Activated CD4-positive, alpha-beta T cell treated with anti-CD3 and anti-CD28 coated beads, Interleukin-2, amount 50 U/mL, for 48 hours (primary cell): ENCODE data around the gene PFKL.
"Not testable (repeated sequence)": the region's sequence is repeated elsewhere in the genome, so short reads cannot be mapped to it uniquely, and the experiment has no call there.

Experiments used
- DNase-seq, 2 experiments: peaks; one replicate each; pipeline ENCODE4 v3.0.0-alpha.2; 2020

Gene PFKL

DNA sequence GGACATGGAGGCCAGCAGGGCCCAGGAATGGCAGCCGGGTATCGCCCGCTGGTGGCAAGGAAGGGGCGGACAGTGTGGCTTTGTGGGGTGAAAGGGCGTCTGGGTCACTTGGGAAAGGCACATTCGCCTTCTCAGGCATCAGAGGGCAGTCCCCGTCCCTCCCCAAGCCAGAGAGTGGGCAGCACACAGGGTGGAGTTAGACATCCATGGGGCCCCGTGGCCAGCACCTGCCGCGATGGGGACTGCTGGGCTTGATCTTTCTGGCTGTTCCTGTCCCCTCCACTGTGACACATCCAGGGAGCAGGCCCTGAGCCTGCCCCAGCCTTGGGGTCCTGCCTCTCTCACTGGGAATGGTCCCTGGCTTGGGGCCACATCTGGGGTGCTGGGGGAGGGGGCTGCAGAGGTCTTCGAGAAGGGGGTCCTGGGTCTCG lies 49.6 kb downstream of the PFKL start:
- DNase-seq: no peak

DNA sequence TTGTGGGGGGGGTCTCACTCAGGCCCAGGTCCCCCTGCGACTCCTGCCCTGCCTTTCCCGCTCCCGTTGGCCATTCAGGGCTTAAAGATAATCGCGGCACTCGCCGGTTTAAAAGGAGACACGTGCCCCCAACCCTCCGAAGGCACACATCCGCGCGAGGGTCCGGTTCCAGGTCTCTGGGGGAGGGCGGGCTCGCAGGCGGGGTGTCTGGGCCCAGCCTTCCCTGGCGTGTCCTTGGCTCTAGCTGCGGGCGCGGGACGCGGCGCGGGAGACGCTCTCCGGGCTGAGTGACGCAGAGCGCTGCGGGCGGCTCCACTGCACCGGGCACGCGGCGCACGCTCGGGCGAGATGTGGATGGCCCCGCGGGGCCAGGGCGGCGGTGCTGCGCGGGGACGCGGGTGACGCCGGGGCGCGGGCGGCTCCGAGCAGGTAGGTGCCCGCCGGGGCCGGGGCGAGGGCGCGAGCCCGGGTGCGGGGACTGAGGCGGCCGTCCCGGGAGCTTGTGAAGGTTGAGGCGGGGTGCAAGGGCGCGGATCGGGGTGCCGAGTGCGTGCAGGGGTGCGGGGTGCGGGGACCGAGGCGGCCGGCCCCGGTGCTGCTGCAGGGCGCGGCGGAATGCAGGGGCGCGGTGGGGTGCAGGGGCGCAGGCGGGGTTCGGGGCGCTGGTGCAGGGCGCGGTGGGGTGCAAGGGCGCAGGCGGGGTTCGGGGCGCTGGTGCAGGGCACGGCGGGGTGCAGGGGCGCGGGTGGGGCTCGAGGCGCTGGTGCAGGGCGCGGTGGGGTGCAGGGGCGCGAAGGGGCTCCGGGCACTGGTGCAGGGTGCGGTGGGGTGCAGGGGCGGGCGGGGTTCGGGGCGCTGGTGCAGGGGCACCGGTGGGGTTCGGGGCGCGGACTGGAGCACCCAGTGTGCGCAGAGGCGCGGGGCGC lies 50.3 kb downstream of the PFKL start:
- DNase-seq: no peak

DNA sequence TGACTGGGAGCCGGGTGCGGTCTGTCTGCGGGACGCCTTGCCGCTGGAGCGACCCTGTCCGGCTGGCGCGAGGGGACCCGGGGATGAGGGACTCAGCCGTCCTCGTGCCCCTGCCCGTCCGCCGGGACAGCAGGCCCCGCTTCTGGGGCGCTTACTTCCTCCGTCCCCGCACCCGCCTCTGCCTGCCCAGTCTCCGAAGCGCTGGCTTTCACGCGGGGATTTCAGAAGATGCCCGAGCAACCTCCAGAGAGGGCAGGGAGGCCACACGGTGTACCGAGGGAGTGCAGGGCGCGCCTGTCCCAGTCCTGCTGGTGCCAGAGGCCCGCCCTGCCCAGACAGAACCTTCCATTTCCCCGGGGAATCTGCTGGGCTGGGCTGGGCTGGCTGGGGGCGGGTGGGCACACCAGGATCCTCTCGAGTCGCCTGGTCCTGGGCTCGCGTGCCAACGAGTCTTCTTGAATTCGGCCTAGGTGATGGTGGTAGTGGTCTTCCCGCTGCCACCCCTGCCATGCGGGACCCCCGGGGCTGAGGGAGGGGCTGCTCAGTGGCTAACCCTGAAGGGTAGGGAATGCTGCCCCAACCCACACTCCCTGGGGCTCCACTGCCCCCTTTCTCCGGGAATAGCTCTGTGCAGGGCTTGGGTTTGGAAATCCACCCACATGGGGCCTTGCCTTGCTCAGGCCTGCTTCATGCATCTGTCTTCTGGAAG lies 51.1 kb downstream of the PFKL start:
- no peak for DNase-seq

DNA sequence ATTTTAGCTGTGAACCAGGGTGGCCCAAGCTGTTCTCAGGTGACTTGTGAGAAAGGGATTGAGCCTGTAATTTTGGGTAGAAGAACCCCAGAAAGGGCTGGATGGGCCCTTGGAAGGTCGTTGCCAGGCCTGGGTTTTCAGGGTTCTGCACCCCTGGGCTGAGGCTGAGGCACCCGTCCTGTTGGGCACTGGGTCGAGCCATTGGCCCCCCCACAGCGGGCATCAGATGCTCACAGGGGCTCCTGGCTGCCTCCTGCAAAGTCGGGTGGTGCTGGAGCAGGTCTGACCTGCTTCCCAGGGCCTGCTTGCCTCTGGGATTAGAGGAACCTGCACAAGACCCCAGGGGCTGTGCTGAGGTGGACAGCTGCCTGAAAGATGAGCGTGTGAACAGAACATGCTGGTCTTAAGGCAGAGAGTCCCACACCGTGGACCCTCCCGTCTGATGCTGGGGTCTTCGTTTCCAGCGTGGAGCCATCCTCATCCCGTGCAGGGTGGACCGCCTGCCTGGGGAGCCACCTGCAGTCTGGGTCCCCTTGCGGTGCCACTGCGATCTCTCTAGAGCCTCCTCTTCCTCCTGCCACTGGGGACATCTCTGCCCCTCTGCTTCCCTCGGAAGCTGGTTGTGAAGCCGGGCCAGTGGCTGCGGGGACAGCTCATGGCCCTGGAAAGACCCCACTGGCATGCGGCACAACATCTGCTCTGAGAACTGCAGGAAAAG lies 51.8 kb downstream of the PFKL start:
- DNase-seq: no peak

DNA sequence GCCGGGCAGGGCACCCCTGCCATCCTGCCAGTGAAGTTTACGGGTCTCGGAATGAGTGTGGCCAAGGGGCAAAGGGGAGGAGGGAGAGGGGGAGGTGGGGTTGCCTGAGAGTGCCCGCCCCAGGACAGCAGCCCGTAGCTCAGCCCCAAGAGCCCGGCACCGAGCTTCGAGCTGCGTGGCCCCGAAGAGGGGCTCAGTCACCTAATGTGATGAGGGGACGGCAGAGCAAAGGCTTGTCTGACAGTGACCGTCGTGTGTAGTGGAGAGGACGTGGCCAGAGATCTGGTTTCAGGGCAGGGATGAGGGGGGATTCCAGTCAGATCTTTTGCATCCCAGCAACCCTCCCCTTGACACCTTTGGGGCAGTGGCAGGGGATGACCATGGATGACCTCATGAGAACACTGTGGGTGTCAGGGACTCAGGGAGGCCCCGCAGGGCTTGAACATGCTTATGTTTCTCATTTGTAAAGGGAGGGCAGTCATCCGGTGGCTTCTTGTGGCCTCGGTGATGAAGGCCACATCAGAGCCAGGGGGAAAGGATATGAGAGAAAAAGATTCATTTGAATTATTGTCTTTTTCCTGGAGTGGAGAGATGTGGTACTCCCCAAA lies 52.5 kb downstream of the PFKL start:
- DNase-seq: no peak

DNA sequence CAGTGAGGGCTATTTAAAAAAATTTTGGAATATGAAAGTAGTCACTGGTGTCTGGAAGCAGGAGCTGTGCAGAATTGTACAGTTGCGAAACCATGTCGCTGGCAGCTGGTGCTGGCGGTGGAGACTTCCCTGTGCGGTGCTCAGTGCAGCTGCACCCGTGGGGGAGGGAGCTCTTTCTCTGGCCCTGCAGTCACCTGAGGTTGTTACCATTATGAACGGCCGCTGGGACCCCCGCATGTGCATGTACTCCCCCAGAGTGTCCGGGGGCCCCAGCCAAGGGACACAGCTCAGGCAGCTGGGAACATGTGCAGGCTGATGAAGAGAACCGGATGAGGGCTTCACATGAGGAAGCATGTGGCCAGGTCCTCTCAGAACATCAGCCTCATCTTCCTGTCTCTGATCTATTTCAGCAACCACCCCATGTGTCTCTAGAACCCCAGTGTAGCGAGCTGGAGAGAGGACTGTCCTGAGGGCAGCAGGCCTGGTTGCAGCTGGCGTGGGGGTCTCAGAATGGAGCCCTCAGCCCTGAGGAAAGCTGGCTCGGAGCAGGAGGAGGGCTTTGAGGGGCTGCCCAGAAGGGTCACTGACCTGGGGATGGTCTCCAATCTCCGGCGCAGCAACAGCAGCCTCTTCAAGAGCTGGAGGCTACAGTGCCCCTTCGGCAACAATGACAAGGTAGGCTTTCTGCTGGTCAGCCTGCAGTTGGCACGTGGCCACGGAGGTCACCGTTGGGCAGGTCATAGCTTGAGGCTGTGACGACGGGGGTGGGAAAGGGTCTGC lies 53.5 kb downstream of the PFKL start, which contains the start of gene TRPM2:
Gene TRPM2 (plus strand): TSS at position 431 of the 780 bp plus-strand sequence. CDS start 80 bp downstream, at position 511.
- peak in 1 of 2 experiments; percentile 26 for DNase-seq

DNA sequence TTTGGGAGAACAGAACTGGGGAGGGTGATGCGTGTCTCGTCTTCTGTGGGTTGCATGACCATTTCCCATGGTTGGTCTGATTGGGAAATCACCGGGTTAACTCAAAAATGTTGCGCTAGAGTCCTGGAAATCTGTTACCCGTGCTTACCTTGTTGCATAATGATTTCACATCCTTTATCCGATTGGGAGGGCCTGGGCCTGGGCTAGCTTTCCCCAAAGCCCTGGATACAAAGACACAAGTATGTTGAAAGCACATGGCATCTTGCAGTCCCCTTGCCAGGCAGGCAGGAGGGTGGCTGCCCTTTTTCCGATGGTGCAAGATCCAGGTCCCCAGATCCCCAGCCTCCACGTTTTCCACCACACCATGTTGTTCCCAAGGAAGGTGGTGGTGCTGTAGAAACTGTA lies 54.1 kb downstream of the PFKL start:
- DNase-seq: no peak

DNA sequence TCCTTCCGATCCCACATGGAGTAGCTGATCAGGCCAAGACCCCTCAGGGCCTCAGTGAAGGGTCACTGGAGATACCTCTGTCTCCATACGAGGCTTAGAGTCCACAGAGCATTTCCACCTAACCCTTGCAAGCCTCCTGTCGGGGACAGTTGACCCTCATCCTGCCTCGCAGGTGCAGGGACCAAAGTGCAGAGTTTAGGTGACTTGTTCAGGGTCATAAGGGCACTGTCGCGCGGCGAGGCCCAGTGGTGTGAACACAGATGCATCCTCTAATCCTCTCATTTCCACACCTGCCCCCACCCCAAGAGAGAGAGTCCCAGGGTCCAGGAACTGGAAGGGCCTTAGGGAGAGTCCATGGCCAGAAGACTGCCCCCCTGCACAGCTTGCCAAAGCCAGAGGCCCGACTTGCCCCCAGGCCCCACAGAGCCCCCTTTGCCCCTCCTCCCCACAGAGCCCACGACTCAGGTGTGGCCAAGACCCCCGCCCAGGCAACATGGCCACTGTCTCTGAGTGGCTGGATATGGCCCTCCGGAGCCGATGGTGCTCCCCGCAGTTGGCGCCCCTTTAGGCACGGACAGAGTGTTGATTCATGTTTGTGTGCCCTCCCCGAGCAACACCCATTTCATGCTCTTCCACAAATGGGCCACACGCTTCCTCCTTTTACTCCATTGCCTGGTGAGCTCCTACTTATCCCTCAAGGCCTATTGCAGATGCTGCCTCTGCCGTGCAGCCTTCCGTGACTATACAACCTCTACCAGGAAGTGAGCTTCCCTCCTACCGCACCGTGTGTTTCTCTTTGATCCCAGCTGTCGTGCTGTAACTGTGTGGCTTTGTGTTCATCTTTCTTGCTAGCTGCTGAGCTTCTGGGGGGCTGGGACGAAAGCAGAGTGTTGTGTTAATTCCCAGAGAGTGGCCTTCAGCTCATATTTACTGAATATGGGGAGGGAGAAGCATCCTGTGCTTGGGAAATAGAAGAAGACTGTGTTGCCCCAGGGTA lies 55.2 kb downstream of the PFKL start:
- DNase-seq: no peak

DNA sequence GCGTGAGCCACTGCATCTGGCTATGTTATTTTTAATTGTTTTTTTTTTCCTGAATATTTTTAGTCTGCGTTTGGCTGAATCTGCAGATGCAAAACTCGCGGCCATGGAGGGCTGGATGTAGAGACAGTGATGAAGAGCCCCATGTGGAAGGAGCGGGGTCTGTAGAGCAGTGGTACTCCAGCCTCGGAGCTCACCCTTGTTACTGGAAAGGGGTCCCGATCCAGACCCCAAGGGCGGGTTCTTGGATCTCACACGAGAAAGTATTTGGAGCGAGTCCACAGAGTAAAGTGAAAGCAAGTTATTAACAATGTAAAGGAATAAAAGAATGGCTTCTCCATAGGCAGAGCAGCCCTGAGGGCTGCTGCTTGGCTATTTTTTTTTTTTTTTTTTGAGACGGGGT lies 56.3 kb downstream of the PFKL start:
- DNase-seq: no peak

DNA sequence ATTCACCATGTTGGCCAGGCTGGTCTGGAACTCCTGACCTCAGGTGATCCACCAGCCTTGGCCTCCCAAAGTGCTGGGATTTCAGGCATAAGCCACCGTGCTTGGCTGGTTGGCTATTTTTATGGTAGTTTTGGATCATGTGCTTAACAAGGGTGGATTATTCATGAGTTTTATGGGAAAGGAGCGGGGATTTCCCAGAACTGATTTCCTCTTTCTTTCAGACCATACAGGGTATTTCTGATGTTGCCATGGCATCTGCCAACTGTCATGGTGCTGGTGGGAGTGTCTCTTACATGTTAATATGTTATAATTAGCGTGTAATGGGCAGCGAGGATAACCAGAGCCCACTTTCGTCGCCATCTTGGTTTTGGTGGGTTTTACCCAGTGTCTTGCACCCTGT lies 56.8 kb downstream of the PFKL start:
- no peak for DNase-seq

DNA sequence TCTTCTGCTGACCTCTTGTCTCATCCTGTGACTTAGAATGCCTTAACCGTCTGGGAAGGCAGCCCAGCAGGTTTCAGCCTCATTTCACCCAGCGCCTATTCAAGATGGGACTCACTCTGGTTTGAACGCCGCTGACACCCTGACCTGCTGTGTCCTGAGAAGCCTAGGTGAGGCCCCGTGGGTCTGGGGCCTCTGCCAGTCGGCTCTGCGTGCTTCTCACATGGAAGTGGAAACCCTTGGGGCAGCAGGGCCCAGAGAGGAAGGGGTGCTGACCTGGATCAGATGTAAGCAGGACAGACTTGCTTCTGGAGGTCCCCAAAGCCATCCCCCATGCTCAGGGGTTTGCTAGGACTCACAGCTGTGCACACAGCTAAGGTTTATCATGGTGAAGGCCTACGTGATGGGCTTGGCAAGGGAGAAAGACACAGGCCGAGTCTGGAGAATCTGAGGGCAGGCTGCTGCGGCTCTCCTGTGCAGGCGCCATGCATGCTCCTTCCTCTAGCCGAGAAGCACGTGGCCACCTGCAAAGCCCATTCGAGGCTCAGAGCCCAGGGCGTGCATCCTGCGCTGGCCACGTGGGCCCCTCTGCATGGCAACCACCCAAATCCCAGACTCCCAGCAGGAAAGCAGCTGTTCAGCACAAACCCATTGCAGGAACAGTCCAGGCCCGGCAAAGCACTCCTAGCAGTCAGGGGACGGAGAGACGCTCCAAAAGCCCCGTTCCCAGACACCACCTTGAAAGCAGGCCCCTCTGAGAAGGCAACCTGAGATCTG lies 57.4 kb downstream of the PFKL start:
- DNase-seq: no peak

DNA sequence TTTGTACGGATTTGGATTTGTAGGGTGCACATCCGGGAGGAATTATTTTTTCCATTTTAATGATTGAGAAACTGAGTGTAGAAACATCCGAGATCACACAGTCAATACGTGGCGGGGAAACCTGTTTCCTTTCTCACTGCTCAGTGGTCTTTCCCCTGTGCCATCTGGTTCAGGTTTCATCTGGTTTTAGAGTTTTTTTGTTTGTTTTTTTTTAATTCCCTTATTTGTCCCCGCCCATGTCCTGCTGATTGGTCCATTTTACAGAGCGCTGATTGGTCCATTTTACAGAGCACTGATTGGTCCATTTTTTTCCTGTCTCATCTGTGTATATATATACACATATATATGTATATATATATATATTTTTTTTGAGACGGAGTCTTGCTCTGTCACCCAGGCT lies 59.5 kb downstream of the PFKL start:
- no peak for DNase-seq

DNA sequence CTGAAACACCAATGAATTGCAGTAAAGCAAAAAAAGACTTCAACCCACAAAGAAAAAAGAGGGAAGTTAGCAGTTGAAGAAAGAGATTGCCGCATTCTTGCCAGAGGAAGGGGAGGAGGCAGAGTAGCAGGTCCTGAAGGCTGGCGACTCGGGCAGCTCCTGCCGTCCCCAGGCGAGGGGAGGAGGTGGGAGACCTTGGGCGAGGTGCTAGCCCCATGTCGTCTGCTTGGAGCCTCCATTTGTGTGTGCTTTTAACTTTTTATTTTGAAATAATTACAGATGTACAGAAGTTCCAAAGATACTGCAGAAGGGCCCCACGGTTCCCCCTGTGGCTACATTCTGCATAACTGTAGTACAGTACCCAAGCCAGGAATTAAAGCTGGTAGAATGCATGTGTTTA lies 60.3 kb downstream of the PFKL start:
- no peak for DNase-seq

DNA sequence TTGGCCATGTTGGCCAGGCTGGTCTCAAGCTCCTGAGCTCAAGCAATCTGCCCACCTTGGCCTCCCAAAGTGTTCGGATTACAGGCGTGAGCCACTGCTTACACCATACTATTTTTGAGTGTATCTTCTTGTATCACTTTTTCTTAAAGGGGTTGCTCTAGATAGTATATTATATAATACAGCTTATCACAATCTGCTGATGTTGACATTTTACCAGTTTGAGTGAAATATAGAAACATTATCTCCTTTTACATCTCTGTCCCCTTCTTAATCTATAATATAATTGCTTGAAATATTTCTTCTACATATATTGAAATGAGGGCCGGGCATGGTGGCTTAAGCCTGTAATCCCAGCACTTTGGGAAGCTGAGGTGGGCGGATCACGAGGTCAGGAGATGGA lies 62.0 kb downstream of the PFKL start:
- not testable (repeated sequence) for DNase-seq

DNA sequence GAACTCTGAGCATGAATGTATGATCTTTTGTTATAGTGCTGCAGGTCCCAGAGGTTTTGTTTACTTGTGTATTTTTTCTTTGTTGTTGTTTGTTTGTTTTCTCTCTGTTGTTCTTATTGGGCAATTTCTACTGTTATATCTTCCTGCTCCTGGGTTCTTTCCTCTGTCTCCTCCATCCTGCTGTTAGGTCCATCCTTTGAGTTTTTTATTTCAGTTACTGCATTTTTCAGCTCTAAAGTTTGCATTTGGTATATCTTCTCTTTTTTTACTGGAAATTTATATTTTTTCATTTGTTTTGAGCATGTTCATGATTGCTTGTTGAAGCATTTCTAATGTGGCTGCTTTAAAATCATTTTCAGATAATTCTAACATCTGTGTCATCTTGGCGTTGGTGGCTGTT lies 63.4 kb downstream of the PFKL start:
- DNase-seq: no peak

DNA sequence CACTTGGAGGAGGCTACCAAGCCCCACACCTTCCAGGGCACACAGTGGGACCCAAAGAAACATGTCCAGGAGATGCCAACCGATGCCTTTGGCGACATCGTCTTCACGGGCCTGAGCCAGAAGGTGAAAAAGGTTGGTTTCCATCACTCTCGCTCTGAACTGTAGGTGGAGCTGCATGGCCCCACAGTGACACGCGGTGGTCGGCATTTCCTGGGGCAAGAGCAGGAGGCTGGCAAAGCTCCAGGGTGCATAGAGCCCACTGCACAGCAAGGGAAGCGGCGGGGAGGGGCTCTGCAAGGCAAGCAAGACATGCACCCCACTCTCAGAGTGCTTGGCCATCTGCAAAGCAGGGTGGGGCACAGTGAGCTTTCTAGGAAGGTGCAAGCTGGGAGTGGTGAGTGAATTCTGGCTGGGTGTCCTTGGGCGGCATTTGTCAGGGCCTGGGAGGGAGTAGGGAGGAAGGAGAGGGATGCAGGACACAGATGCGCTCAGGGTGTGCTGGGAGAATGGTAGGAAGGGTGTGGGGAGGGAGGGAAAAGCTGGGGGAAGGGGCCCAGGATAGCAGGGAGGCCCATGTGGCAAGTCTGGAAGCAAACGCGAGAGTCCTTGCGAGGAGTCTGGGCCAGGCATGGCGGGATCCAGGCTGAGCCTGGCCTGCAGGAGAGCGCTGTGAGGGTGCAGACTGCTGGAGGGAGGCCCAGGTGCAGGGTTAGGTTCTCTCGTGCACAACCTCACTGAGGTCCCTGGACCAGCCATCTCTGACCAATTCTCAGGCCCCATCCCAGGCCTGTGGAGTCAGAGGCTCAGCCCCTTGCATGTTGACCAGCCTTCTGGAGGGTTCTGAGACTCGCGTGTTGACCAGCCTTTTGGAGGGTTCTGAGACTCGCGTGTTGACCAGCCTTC lies 64.5 kb downstream of the PFKL start:
- DNase-seq: no peak

DNA sequence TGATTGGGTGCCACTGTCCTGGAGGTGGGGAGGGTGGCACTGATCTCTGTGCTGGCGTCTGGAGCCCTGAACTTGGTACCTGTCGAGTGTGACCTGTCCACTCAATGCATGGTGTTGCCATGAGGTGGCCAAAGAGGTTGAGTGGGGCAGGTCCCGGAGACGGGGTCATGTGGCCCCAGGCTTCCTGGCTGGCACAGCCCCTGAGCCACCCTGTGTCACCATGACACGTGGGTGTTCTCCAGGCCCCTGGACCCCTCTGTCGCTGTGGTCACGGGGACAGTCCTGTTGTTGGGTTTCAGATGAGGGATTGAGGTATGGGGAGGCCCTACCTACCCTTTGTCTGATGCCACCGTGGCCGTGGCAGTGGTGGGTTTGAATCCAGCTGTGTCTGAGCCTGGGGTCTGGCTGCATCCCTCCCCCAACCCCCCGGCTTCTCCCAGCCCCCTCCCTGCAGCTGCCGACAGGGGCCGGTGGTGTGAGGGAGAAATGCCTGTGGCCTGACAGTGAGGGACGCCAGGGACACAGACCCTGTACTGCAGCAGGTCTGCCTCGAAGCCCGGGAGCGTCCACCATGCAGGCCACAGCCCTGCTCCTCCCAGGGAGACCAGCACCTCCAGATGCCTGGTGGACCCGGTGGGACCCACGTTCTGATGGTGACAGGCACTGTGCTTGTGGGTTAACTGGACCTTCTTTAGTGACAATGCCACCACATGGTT lies 65.6 kb downstream of the PFKL start:
- no peak for DNase-seq

DNA sequence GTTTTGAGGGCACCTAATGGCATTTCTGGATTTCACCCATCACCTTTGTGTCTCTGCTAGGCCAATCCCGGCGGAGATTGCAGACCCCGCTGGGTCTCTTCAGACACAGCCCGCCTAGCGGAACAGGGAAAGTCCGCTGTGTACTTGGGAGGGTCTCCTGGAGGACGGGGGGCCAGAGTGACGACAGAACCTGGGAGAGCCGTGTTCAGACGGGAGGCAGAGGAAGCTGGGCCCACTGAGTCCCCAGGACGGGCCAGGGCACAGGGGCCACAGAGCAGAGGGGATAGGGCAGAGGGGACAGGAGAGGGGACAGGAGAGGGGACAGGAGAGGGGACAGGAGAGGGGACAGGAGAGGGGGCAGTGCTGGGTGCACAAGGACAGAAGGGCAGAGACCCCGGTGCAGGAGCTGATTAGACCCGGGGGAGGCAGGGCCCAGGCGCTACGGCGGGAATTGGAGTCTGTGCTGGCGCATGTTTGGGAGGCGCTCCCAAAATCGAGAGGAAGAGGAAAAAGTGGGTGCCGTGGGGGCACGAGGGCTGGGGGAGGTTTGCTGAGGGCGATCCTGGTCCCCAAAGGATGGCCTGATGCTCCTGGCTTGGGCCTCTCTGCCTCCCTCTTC lies 66.2 kb downstream of the PFKL start:
- no peak for DNase-seq
